Skin of body (tissue), 2 donors: ENCODE results near the gene CREB3L2. TPM values are rescaled to one million over a fixed set of nuclear protein-coding genes. Genes with fewer than 3 reads are reported as not detected.
"Not testable (repeated sequence)": the region's sequence is repeated elsewhere in the genome, so short reads cannot be mapped to it uniquely, and the experiment has no call there.

ENCODE experiments used
- DNase-seq: peaks from one replicate; lab custom pipeline; 2025; lab: John Stamatoyannopoulos, UW
- total RNA-seq: library from RNA; depleted of rRNA; stranded (reverse); fragments of >200 nt; gene quantifications from one replicate; pipeline ENCODE4 v1.2.3, GENCODE V29; 2014

CREB3L2 gene
- 34.5 TPM for total RNA-seq

- DNase-seq, result no peak
Observed at GRCh38 chr7:138001529-138002095, at the start of gene CREB3L2. Gene CREB3L2 (minus strand): TSS chr7:138002086. CDS start chr7:138001705, 381 bp downstream.

- DNase-seq, result no peak
Observed at GRCh38 chr7:138049505-138050116, 47.7 kb upstream of the CREB3L2 start.

DNA sequence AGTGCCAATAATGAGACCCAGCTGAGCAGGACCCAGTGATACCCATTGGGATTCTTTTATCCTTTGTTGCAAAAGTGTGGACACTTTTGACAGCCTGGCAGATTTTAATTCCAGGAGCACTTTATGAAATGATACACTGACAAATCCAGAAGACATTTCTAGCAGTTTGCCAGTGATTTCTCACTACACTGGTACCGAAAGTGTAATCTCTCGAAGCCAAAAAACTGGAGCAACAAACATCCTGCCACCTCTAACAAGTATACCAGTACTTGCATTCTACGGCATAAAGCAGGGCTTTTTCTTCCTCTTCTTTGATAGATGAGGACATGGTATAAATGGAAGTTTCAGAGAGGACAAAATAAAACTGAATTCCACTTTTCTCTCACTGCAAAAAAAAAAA, 46.0 kb upstream of the CREB3L2 start:
- no peak for DNase-seq

GRCh38 chr7:138044897-138045296, 43.0 kb upstream of the CREB3L2 start:
- DNase-seq, result no peak

DNA sequence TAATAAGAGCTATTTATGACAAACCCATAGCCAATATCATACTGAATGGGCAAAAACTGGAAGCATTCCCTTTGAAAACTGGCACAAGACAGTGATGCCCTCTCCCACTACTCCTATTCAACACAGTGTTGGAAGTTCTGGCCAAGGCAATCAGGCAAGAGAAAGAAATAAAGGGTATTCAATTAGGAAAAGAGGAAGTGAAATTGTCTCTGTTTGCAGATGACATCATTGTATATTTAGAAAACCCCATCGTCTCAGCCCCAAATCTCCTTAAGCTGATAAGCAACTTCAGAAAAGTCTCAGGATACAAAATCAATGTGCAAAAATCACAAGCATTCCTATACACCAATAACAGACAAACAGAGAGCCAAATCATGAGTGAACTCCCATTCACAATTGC, 38.2 kb upstream of the CREB3L2 start:
- not testable (repeated sequence) for DNase-seq

DNA sequence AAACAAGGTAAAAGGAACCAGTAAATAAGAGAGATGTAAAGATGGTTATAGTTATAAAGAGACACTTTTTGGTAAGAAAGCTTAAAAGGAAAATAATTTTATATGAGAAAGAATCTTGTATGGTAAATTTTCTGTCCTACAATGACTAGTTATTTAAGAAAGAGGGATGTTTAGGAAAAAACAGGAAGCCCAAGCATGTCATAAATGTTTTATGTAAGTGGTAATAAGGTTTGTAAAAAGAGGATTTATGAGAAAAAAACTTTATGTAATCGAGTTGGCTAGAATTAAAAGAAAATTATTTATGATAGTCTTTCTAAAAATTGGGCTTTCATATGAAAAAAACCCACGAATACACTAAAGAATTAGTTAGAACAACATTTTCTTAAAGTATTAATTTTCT, 34.2 kb upstream of the CREB3L2 start:
- no peak for DNase-seq

DNA sequence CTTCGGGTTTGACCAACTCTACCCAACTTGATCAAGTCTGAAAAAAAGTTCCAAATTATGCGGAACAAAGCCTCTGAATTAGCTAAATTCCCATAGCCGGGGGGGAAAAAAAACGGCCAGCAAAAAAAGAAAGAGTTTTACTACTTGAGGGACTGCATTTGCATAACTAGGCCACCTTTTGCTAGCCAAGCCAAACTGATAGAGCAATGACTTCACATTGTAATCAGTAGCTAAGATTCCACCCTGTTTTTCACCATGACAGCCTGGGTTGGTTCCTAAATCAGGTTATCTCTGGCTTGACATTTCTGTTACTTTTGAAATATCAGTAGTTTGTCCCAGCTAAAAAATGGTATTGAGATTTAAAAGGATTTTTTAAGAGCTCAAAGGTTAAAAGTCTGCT, 31.4 kb upstream of the CREB3L2 start:
- DNase-seq, result no peak

DNA sequence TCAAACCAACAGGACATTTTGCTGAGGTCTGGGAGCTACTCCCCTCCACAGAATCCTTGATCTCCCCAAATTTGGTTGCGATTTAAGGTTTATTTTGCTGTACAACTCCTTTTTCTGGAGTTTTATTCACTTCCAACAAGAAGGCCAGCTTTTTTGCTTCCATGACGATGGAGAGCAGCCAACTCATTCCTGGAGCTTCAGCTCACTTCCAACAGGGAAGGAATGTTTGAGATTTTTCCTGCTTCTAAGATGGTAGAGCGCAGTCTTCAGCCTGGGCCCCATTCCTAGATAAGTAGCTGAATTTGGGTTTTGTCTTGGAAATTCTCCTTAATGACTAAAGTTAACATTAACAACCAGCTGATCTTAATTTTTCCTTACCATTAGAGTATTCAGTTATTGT, 30.9 kb upstream of the CREB3L2 start:
- DNase-seq, result no peak

DNA sequence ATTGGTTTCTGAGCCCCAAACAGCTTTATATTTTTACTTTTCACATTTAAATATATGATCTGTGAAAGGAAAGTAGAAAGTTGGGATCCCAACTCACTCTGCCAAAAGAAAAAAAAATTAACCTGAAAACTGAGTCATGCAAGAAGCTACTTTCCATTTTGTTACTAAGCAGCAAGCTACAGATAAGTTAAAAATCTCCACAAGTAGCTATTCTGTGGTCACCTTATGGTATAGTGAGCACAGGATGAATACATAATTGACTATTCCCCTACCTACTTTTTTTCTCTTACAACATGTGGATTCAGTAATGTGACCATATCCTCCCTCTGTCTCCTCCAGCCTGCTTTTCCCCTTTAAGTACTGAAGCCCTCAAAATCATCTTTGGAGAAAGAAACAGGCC, 30.3 kb upstream of the CREB3L2 start:
- no peak for DNase-seq

- no peak for DNase-seq
Observed at GRCh38 chr7:138030679-138031351, 28.9 kb upstream of the CREB3L2 start.

DNA sequence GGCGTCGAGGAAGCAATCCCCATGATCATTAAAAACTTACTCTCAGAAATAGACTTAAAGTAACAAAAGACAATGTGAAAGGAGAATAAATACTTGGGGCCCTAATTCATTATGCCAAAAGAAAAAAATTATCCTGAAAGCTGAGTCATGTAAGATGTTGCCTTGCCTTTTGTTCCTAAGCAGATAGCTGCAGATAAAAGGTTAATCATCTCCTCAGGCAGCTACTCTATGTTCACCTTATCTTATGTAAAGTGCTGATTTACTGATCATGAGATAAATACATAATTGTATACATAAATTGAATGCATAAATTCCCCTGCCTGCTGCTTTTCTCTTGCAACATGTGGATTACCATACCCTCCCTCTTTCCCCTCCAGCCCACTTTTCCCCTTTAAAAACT, 28.1 kb upstream of the CREB3L2 start:
- DNase-seq, result no peak

- DNase-seq, result no peak
Observed at GRCh38 chr7:138029126-138029525, 27.2 kb upstream of the CREB3L2 start.

DNA sequence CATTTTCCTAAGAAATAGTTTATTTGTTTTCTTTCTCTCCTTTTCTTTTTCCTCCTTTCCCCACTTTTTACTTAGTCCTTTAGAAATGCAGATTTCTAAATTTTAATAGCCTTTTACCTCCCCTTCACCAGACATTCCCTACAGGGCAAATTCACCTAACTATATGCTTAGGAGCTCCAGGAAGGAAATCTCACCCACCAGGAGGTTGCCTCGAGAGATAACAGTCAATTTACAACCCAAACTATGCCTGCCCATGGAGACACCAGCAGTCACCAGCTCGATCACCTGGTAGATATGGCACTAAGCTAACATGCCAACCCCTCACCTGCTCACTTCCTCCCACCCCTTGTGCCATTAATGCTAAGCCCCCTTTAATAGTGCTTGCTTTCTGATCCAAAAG, 25.2 kb upstream of the CREB3L2 start:
- DNase-seq, result no peak

DNA sequence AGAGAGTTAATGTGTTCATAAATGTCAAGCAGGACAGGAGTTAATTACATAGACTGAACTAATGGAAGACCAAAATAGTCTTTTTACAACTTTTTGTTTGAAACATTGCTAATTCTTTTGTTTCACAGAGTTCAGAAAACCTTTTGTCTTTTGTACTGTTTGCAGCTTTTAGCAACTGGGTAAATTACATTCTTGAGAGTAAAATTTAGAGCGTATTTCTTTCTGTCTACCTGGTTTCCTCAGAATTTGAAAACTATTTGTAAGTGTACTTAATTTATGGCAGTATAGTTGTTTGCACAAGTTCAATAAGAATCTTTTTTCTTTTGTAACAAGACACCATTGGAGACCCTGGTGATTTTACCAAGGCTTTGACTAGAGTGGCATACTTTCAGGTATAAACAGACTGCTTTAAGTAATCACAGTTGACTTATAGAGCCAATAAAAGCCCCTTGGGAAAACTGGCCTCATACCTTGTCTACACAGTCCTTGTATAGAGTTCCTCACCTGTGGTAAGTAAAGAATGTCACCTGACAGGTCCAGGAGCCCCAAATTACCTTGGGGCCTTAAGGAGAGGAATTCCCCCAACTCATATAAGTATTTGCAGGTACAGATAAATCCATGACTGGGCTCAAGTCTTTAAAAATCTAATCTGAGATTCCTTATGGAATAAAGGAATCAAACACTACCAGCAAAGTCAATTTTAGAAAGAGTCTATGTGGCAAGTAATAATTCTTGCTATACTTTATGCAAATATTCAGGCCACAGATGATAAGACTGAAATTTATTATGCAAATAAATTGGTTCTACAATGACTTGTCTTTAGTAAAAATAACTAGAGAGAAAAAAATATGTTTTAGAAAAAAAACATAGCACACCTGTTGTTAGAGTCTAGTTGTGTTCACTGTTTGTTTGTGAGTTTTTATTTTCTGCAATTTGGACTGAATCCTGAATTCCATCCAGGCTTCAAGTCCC, 23.6 kb upstream of the CREB3L2 start:
- DNase-seq, result no peak

GRCh38 chr7:138024765-138025164, 22.9 kb upstream of the CREB3L2 start:
- no peak for DNase-seq

- no peak for DNase-seq
Observed at GRCh38 chr7:138024343-138024691, 22.4 kb upstream of the CREB3L2 start.

DNA sequence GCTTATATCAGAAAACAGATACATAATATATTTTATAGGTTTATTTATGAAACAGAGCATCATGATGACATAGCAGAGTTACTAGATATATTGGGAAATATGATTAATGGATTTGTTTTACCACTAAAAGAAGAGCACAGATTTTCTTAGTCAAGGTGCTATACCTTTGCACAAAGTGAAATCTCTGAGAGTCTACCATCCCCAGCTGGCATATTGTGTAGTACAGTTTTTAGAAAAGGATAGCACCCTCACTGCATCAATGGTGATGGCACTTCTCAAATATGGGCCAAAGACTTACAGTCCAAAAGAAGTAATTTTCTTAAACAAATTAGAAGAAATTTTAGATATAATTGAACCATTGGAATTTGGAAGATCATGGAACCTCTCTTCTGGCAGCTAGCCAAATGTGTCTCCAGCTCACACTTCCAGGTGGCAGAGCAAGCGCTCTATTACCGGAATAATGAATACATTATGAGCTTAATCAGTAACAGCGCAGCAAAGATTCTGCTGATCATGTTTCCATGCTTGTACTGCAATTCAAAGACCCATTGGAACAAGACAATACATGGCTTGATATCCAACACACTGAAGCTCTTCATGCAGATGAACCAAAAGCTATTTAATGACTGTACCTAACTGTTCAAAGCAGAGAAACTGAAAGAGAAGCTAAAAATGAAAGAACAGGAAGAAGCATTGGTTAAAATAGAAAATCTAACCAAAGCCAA, 21.9 kb upstream of the CREB3L2 start:
- DNase-seq, result no peak

- no peak for DNase-seq
Observed at GRCh38 chr7:138021889-138022288, 20.0 kb upstream of the CREB3L2 start.

- no peak for DNase-seq
Observed at GRCh38 chr7:138017992-138018391, 16.1 kb upstream of the CREB3L2 start.

- DNase-seq, result no peak
Observed at GRCh38 chr7:138015096-138015495, 13.2 kb upstream of the CREB3L2 start.

DNA sequence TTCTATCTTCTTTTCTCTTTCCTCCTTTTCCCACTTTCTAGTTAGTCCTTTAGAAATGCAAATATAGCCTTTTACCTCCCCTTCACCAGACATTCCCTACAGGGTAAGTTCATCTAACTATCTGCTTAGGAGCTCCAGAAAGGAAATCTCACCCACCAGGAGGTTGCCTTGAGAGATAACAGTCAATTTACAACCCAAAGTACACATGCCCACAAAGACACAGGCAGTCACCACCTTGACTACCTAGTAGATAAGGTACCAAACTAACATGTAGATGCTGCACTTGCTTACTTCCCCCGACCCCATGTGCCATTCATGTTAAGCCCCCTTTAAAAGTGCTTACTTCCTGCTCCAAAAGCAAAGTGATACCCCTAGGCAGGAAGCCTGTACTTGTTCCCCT, 12.8 kb upstream of the CREB3L2 start:
- DNase-seq, result no peak
